GM12892 (cell line): ENCODE data around the gene PRRX2.
"Not testable (repeated sequence)": the region's sequence is repeated elsewhere in the genome, so short reads cannot be mapped to it uniquely, and the experiment has no call there.

Experiments used
- DNase-seq: peaks from one replicate; pipeline ENCODE4 v3.0.0; 2011; ENCODE audit not compliant: insufficient read length
- FAIRE-seq: peaks from 2 replicates; lab custom pipeline; 2011; peaks lifted over from hg19 to GRCh38; lab: Jason Lieb, UNC
- POLR2A ChIP-seq: IDR thresholded peaks from 2 replicates; pipeline ENCODE4 v1.6.1; 2011; ENCODE audit warnings: low read depth, low read length, control low read depth
- POLR2AphosphoS5 ChIP-seq: IDR thresholded peaks from 2 replicates; pipeline ENCODE4 v1.6.1; 2011; ENCODE audit warnings: low read depth, low read length, control low read depth
- TAF1 ChIP-seq: IDR thresholded peaks from 2 replicates; pipeline ENCODE4 v1.6.1; 2011; ENCODE audit warnings: low read depth, mild to moderate bottlenecking, control low read depth, low read length, borderline replicate concordance

The PRRX2 gene

DNA sequence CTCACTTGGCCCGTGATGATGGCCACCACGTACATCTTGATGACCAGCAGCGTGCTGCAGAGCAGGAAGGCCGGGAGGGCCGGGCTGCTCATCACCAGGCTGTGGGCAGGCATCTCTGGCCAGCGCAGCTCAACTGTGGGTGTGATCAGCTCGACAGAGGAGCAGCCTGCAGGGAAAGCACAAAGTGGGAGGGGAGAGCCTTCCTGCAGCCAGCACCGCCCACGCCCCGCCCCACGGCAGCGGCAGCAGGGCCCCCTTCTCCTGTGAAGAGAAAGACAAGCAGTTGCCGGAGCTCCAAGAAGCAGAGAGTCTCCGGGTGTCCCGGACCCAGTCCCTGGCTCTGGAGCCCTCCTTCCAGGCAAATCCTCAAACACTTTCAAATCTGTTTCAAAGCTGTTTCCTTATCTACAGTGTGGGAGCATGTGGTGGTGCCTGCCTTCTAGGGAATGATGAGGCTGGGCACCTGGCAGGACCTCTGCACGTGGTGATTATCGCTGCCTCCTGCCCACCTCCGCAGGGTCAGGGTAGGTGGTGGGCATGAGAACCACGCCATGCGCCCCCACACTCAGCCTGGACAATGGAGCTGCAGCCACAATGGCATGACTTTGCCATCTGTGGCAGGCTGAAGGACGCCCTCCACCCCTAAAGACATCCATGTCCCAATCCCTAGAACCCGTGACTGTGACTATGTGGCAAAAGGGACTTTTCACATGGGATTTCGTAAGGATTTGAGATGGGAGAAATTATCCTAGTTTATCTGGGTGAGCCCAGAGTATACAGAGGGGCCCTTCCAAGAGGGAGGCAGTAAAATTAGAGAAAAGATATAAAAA lies 87.7 kb downstream of the PRRX2 start, which contains the start of gene PTGES:
PTGES (minus strand) TSS at position 143 of the 830 bp plus-strand sequence; CDS start at position 113, 30 bp downstream.
- FAIRE-seq (no peak), DNase-seq (no peak)
- no peak for TF ChIP-seq POLR2AphosphoS5
- TF ChIP-seq POLR2A: no peak

DNA sequence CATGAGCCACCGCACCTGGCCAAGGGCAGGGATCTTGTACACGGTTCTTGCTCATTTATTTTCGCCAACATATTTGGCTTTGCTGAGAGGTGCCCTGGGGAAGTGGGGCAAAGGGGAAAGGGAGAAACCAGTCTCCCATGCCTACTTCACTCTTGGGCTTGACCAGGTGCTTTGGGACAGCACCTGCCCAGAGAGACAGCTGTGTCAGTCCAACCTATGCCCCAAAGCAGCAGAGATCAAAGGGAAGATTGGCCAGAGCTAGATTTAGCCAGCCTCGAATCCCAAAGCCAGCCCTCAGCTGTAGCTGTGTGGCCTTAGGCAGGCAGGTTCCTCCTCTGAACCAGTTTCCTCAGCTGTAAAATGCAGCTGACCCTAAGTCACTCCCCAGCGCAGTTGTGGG lies 89.7 kb downstream of the PRRX2 start:
- FAIRE-seq (no peak), DNase-seq (no peak)
- TF ChIP-seq POLR2A (no peak), POLR2AphosphoS5 (no peak), TAF1 (no peak)

DNA sequence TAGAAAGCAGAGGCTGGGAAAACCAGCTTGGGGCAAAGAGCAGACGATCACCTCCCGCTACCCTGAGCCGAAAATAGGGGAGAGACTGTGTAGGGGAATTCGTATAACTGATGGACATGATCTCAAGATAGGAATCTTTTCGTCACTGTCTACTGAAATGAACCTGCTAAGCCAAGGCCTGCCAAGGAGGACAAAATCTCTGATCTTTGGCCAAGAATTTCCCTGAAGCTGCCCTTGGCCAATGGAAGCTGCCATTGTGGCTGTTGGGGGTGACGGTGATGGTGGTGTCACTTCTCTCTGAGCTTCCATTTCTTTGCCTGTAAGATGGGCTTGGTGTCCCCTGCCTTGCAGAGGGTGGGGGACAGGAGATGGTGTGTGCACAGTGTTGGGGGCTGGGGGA lies 90.7 kb downstream of the PRRX2 start:
- FAIRE-seq (no peak), DNase-seq (no peak)
- TF ChIP-seq TAF1 (no peak), POLR2AphosphoS5 (no peak), POLR2A (no peak)

DNA sequence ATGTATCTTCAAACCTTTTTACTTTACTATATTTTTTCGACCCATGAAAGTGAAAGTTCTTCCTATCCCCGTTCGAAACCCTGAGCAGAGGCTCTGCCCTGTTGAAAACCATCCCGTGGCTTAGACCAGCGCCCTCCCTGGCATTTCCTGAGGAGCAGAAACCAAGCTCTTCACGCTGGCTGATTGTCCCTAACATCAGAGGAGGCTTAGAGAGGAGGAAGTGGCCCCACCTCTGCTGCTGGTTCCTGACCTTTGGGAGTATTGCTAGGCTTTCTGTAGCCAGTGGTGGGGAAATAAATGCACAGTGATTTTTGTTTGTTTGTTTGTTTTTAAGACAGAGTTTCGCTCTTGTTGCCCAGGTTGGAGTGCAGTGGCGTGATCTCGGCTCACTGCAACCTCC lies 91.6 kb downstream of the PRRX2 start:
- no peak for FAIRE-seq
- no peak for TF ChIP-seq POLR2AphosphoS5
- no peak for TF ChIP-seq TAF1
- TF ChIP-seq POLR2A: no peak
- DNase-seq: no peak

DNA sequence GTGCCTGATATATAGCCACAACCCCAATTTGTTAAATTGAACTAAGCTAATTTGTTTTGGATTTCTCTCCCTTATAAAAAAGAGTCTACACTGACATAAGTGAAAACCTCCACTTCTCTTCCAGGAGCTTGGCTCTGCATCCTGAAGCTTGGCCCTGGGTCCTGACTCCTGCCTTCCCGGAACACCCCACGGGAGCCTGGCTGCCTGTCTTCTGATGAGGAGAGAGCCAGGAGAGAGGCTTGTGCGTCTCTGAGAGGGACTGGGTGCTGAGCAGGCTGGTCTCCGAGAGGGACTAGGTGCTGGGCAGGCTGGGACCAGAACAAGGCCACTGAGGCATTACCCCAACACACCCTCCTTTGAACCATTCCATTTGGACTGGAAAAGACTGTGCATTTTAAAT lies 93.9 kb downstream of the PRRX2 start:
- no peak for DNase-seq

DNA sequence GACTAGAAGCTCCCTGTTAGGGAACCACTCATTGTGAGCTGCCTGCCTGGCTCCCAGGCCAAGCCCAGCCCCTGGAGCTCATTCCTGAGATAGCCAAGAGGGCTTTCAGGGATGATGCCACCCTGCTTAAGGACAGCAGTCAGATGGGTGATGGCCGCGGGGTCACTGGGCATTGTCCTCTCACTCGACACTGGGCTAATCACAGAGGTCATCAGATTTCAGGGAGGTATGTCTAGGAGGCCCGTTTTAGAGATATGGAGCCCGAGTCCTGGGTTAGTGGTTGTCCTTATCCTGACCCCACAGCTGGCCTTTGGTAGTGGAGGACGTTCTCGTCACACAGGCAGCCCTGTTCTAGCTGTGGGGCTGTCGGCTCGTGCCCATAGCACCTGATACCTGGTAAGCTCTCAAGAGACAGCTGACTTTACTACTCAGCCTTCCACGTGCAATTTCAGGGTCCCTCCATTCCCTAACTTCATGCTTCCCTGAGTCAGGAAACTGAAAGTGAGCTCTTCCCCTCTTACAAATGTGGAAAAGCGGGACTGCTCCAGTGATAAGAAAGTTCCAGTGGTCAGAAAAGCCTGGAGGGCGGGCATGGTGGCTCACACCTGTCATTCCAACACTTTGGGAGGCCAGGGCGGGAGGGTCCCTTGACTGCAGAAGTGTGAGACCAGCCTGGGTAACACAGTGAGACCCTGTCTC lies 94.5 kb downstream of the PRRX2 start:
- no peak for TF ChIP-seq TAF1
- no peak for TF ChIP-seq POLR2A
- no peak for TF ChIP-seq POLR2AphosphoS5
- DNase-seq (no peak), FAIRE-seq (no peak)

More for the DNA sequence above, 93.9 kb downstream of the PRRX2 start:
- no peak for FAIRE-seq
- no peak for TF ChIP-seq TAF1
- no peak for TF ChIP-seq POLR2AphosphoS5
- TF ChIP-seq POLR2A: no peak

DNA sequence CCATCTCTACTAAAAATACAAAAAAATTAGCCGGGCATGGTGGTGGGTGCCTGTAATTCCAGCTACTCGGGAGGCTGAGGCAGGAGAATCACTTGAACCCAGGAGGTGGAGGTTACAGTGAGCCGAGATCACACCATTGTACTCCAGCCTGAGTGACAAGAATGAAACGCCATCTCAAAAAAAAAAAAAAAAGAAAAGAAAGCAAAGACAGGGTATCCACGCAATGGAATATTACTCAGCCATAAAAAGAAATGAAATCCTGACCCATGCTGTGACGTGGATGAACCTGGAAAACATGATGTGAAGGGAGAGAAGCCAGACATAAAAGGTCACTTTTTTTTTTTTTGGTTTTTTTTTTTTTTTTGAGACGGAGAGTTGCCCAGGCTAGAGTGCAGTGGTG lies 95.3 kb downstream of the PRRX2 start:
- FAIRE-seq, DNase-seq: not testable (repeated sequence)

DNA sequence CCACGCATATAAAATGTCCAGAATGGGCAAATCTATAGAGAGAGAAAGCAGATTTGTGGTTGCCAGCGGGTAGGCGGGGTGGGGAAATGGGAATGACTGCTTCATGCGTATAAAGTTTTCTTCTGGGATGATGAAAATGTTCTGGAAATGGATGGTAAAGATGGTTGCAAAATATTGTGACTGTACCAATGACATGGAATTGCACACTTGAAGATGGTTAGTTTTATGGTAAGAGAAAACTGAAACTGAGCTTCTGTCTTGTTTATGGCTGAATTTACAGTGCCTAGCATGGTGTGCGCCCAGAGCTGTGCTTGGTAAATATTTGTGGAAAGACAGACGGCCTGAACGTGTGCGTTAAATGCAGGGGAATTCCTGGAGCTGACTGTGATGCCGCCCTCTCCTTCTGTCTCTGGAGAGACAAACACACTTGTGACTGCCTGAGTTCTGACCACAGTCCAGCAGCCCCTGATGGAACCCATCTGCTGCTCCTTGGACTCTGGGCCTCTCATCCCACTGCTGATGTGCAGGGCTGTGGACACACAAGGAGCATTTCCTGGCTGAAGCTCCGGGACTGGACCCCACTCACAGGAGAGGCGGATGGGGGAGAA lies 96.0 kb downstream of the PRRX2 start:
- FAIRE-seq (no peak), DNase-seq (no peak)
- no peak for TF ChIP-seq POLR2AphosphoS5
- no peak for TF ChIP-seq POLR2A
- no peak for TF ChIP-seq TAF1

DNA sequence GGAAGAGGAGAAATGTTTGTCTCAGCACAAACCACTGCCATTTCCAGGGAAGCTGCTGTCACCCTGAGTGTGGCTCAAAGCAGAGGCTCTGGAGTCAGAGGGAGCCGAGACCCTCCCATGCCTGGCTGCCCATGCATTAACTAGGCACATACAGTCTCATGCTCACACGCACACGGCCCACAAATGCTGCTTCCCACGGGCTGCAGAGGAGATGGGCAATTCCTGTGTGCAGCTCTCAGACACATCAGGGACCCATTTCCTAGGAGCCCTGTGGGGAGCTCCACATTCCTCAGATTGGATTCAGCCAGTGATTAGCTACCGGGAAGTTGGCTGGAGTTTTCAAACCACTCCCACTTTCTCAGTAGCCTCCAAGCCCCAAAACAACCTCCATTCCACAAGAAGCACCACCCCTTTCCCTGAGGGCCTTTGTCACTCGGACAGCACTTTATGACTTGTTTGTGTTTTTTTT lies 96.5 kb downstream of the PRRX2 start:
- FAIRE-seq (no peak), DNase-seq (no peak)
- TF ChIP-seq POLR2AphosphoS5 (no peak), TAF1 (no peak), POLR2A (no peak)

DNA sequence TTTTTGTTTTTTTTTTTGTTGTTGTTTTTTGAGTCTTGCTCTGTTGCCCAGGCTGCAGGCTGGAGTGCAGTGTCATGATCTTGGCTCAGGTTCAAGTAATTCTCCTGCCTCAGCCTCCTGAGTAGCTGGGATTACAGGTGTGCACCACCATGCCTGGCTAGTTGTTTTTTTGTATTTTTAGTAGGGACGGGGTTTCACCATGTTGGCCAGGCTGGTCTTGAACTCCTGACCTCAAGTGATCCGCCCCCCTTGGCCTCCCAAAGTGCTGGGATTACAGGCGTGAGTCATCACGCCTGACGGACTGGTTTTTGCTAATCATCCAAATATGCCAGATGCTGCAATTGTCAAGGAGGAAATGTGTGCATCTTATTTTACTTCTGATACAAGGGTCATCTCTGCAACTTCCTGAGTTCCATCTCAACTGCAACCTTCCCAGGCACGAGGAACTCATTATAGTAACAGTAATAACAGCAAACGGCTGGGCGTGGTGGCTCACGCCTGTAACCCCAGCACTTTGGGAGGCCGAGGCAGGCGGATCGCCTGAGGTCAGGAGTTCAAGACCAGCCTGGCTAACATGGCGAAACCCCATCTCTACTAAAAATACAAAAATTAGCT lies 97.0 kb downstream of the PRRX2 start:
- not testable (repeated sequence) for DNase-seq, FAIRE-seq
